ENCODE results near the gene KLF16. TPM values are rescaled to one million over a fixed set of nuclear protein-coding genes. Genes with fewer than 3 reads are reported as not detected.
A peak's percentile ranks its signal among the peaks of the same experiment; 100 is the strongest.
"Not testable (repeated sequence)": the region's sequence is repeated elsewhere in the genome, so short reads cannot be mapped to it uniquely, and the experiment has no call there.

The KLF16 gene
- total RNA-seq, 1 experiment from 2014 or later: 45.5 TPM

DNA sequence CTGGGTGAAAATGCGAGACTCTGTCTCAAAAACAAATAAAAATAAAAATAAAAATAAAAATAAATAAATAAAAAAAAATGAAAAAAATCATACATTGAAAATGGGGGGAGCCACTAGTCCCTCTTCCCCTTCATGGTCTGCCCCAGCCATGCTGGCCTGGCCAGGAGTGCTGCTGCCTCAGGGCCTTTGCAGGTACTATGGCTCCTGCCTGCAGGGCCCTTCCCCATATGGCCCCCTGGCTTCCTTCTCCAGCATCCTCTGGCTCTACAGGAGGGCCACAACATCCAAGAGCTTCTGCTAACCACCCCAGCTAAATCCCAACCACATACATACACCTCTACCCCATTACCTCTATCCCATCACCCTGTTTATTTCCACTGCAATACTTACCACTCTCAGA, 26.5 kb upstream of the KLF16 start:
- TF ChIP-seq, protein P1, sequence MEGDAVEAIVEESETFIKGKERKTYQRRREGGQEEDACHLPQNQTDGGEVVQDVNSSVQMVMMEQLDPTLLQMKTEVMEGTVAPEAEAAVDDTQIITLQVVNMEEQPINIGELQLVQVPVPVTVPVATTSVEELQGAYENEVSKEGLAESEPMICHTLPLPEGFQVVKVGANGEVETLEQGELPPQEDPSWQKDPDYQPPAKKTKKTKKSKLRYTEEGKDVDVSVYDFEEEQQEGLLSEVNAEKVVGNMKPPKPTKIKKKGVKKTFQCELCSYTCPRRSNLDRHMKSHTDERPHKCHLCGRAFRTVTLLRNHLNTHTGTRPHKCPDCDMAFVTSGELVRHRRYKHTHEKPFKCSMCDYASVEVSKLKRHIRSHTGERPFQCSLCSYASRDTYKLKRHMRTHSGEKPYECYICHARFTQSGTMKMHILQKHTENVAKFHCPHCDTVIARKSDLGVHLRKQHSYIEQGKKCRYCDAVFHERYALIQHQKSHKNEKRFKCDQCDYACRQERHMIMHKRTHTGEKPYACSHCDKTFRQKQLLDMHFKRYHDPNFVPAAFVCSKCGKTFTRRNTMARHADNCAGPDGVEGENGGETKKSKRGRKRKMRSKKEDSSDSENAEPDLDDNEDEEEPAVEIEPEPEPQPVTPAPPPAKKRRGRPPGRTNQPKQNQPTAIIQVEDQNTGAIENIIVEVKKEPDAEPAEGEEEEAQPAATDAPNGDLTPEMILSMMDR (IDR thresholded peaks at IDR 0.05; ENCODE audit: unreplicated experiment): no peak
- intact Hi-C loops (cut with micrococcal nuclease): no loop called here
- no peaks in the 10 kb centered on the region for H3K9me3 Mint-ChIP-seq (ENCODE audit: unreplicated experiment)
- no peak overlapping the region for H3K4me3 Mint-ChIP-seq (ENCODE audit: unreplicated experiment)
- no peaks in the 10 kb centered on the region for H3K36me3 Mint-ChIP-seq (ENCODE audit: insufficient read depth, unreplicated experiment)
- no TSS peak for BruUV-seq (replicated peaks)
- POLR2A ChIA-PET: no interaction called here
- DNase-seq (ENCODE audit: unreplicated experiment): no peak
- no peaks in the 10 kb centered on the region for H3K27me3 Mint-ChIP-seq (ENCODE audit: insufficient read depth, unreplicated experiment)
- CTCF ChIA-PET: no interaction called here
- no peaks in the 10 kb centered on the region for H3K4me1 Mint-ChIP-seq (ENCODE audit: insufficient read depth, unreplicated experiment)
- H3K27ac Mint-ChIP-seq (ENCODE audit: low read depth, unreplicated experiment): no peak overlapping the region

DNA sequence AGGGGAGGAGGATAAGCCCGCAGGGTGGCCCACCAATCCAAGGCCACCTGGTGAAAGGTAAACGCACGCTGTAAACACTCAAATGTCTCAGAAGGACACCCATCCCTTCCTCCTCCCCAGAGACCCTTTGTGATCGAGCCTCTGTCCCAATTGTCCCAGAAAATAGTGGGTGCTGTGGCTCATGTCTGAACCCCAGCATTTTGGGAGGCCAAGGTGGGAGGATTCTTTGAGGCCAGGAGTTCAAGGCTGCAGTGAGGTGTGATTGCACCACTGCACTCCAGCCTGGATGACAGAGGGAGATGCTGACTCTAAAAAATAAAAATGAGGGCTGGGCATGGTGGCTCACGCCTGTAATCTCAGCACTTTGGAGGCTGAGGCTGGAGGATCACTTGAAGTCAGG, 25.0 kb upstream of the KLF16 start:
- Mint-ChIP-seq H3K36me3 (ENCODE audit: insufficient read depth, unreplicated experiment) (no peaks in the 10 kb centered on the region), H3K9me3 (ENCODE audit: unreplicated experiment) (no peaks in the 10 kb centered on the region), H3K4me1 (ENCODE audit: insufficient read depth, unreplicated experiment) (peaks cover 11% of the 10 kb centered on the region), H3K27me3 (ENCODE audit: insufficient read depth, unreplicated experiment) (no peaks in the 10 kb centered on the region), H3K4me3 (ENCODE audit: unreplicated experiment) (no peak overlapping the region), H3K27ac (ENCODE audit: low read depth, unreplicated experiment) (no peak overlapping the region)
- CTCF ChIA-PET: no interaction called here
- BruUV-seq (replicated peaks): no TSS peak
- no peak for DNase-seq (ENCODE audit: unreplicated experiment)
- POLR2A ChIA-PET: no interaction called here
- intact Hi-C loops (cut with micrococcal nuclease): no loop called here
- TF ChIP-seq, protein P1 (IDR thresholded peaks at IDR 0.05; ENCODE audit: unreplicated experiment): no peak

DNA sequence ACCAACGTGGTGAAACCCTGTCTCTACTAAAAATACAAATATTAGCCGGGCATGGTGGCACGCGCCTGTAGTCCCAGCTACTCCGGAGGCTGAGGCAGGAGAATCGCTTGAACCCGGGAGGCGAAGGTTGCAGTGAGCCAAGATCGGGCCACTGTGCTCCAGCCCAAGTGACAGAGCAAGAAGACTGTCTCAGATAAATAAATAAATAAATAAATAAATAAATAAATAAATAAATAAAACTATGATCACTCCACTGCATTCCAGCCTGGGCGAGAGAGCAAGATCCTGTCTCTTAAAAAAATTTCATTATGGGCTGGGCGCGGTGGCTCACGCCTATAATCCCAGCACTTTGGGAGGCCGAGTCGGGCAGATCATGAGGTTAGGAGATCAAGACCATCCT, 23.0 kb upstream of the KLF16 start:
- BruUV-seq (replicated peaks); intact Hi-C loops (cut with micrococcal nuclease); H3K36me3 Mint-ChIP-seq (ENCODE audit: insufficient read depth, unreplicated experiment); H3K9me3 Mint-ChIP-seq (ENCODE audit: unreplicated experiment); DNase-seq (ENCODE audit: unreplicated experiment); H3K27ac Mint-ChIP-seq (ENCODE audit: low read depth, unreplicated experiment); H3K4me3 Mint-ChIP-seq (ENCODE audit: unreplicated experiment); H3K27me3 Mint-ChIP-seq (ENCODE audit: insufficient read depth, unreplicated experiment): not testable (repeated sequence)
- CTCF ChIA-PET: interaction anchor here (0.8 to 1.1 kb wide), 3 partner anchors 11 to 44 kb away, joined by 3 to 5 read pairs (median 4); no protein-coding TSS in a partner anchor
- peaks cover 22% of the 10 kb centered on the region for H3K4me1 Mint-ChIP-seq (ENCODE audit: insufficient read depth, unreplicated experiment)
- POLR2A ChIA-PET: interaction anchor here (1.1 to 3.0 kb wide), 2 partner anchors 8 to 11 kb away, joined by 3 to 35 read pairs; no protein-coding TSS in a partner anchor

- H3K27ac Mint-ChIP-seq (ENCODE audit: low read depth, unreplicated experiment): peak within 1 kb of the TSS; percentile 87
- not testable (repeated sequence) for H3K27me3 Mint-ChIP-seq (ENCODE audit: insufficient read depth, unreplicated experiment); H3K9me3 Mint-ChIP-seq (ENCODE audit: unreplicated experiment); H3K36me3 Mint-ChIP-seq (ENCODE audit: insufficient read depth, unreplicated experiment); BruUV-seq (replicated peaks)
- DNase-seq (ENCODE audit: unreplicated experiment): peak; percentile 94
- H3K4me1 Mint-ChIP-seq (ENCODE audit: insufficient read depth, unreplicated experiment): peaks cover 22% of the 10 kb centered on the region
- POLR2A ChIA-PET: interaction anchor here (0.7 to 3.0 kb wide), 11 partner anchors 9 to 901 kb away, joined by 3 to 35 read pairs (median 3); no protein-coding TSS in a partner anchor
- CTCF ChIA-PET: interaction anchor here (0.6 to 1.2 kb wide), 5 partner anchors 12 to 134 kb away, joined by 3 to 5 read pairs (median 4); no protein-coding TSS in a partner anchor
- intact Hi-C loops (cut with micrococcal nuclease): loop anchor here (1.0 kb wide), 1 partner anchor 21 kb away; no protein-coding TSS in a partner anchor
- H3K4me3 Mint-ChIP-seq (ENCODE audit: unreplicated experiment): peak within 1 kb of the TSS; percentile 85
Measured at GRCh38 chr19:1885398-1886119, 22.2 kb upstream of the KLF16 start, which contains the start of gene ABHD17A. TSS of gene ABHD17A (minus strand) at chr19:1885496. CDS start at chr19:1881566, 3,930 bp downstream.

DNA sequence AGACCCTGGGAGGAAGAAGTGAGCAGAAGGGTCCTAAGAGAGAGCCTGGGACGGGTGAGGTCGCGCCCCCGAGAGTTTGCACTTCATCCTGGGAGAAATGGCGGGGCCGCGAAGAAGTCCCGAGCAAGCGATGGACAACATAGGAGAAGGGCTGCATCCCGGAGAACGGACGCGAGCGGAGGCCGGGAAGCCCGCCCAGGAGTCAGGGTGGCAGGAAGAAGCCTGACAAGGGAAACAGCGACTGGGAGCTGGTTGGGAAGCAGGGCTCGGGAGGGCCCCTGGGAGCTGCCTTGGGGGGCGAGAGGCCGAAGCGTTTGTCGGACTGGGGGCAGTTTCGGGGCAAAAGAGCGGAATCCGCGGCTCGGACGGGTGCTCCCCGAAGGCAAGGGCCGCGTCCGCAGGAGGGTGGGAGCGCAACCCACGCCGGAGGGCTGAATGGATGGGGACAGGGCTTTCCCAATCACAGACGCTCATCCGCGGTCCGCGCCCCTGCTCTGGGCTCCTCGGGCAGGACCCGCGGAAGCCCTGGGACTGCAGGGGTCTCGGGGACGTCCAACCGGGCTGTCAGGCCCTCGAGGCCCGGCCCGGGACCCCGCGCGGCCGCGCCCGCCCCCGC, 21.4 kb upstream of the KLF16 start:
- BruUV-seq (replicated peaks): no TSS peak
- TF ChIP-seq, protein P1 (IDR thresholded peaks at IDR 0.05; ENCODE audit: unreplicated experiment): no peak
- intact Hi-C loops (cut with micrococcal nuclease): loop anchor here (1.0 kb wide), 1 partner anchor 21 kb away; no protein-coding TSS in a partner anchor
- no peaks in the 10 kb centered on the region for H3K27me3 Mint-ChIP-seq (ENCODE audit: insufficient read depth, unreplicated experiment)
- peaks cover 22% of the 10 kb centered on the region for H3K4me1 Mint-ChIP-seq (ENCODE audit: insufficient read depth, unreplicated experiment)
- H3K27ac Mint-ChIP-seq (ENCODE audit: low read depth, unreplicated experiment): peak overlapping the region; percentile 87
- POLR2A ChIA-PET: interaction anchor here (0.5 to 3.0 kb wide), 17 partner anchors 9 to 900 kb away, joined by 3 to 35 read pairs (median 3); no protein-coding TSS in a partner anchor
- H3K36me3 Mint-ChIP-seq (ENCODE audit: insufficient read depth, unreplicated experiment): no peaks in the 10 kb centered on the region
- CTCF ChIA-PET: interaction anchor here (0.7 to 1.2 kb wide), 2 partner anchors 20 to 213 kb away, joined by 4 read pairs; no protein-coding TSS in a partner anchor
- no peak for DNase-seq (ENCODE audit: unreplicated experiment)
- no peaks in the 10 kb centered on the region for H3K9me3 Mint-ChIP-seq (ENCODE audit: unreplicated experiment)
- peak overlapping the region; percentile 85 for H3K4me3 Mint-ChIP-seq (ENCODE audit: unreplicated experiment)
